Adrenal gland (tissue), 5 donors: ENCODE data around the gene CTRB1.

ENCODE experiments used
- POLR2A ChIP-seq, 2 donors: fragments of 450-650 bp; IDR thresholded peaks; one replicate each; pipeline ENCODE4 v1.6.1; 2017; ENCODE audit warnings: antibody characterized with exemption in 2 of 2, mild to moderate bottlenecking in 2 of 2, moderate library complexity in 1 of 2
- TF ChIP-seq, protein P1 (sequence below), 6 experiments: fragments of 450-650 bp in 4 of 6; fragments of 200-600 bp in 2 of 6; sonication (generic) in 1 of 6; IDR thresholded peaks; 1 replicate in 5 of 6; 2 replicates in 1 of 6; pipeline versions ENCODE4 v1.5.1 to v1.8.0; 2016 to 2021; ENCODE audit warnings: antibody characterized with exemption in 6 of 6, mild to moderate bottlenecking in 2 of 6, moderate library complexity in 1 of 6
- donor health status: DM: no; HTN: no; CAD: no.

DNA sequence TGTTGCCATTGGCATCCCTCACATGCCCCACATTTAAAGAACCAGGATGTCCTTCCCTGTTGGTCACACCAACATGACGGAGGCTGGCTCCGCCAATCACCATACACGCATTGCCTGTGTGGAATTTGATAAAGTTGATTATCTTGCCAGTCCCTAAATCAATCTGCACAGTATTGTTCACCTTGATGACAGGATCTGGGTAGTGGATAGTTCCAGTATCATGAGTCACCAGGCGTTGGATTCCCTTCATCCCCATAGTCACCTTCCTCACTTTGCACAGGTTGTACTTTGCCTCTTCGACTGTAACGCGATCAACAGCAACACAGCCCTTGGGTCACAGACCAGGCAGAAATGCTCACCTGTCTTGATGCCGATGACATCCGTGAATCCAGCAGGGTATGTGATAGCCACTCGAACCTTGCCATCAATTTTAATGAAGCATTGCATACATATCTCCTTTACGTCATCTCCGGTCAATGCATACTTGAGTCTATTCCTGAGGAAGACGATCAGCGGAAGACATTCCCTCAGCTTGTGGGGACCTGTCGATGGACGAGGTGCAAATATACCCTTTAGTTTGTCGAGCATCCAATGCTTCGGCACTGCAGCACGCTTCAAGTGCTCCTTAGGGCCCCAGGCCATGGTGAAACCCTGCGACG lies 26.1 kb upstream of the CTRB1 start:
- TF ChIP-seq, protein P1, sequence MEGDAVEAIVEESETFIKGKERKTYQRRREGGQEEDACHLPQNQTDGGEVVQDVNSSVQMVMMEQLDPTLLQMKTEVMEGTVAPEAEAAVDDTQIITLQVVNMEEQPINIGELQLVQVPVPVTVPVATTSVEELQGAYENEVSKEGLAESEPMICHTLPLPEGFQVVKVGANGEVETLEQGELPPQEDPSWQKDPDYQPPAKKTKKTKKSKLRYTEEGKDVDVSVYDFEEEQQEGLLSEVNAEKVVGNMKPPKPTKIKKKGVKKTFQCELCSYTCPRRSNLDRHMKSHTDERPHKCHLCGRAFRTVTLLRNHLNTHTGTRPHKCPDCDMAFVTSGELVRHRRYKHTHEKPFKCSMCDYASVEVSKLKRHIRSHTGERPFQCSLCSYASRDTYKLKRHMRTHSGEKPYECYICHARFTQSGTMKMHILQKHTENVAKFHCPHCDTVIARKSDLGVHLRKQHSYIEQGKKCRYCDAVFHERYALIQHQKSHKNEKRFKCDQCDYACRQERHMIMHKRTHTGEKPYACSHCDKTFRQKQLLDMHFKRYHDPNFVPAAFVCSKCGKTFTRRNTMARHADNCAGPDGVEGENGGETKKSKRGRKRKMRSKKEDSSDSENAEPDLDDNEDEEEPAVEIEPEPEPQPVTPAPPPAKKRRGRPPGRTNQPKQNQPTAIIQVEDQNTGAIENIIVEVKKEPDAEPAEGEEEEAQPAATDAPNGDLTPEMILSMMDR (IDR thresholded peaks at IDR 0.05): no peak
- no peak for TF ChIP-seq POLR2A (IDR thresholded peaks at IDR 0.05)
